Measurements from ENCODE around the gene AJAP1. TPM values are rescaled to one million over a fixed set of nuclear protein-coding genes. Genes with fewer than 3 reads are reported as not detected.

AJAP1 gene
- total RNA-seq, 1 donor from 2014 or later = 0.52 TPM

- intact Hi-C loops (cut with DNase I) = no loop called here
- H3K27ac ChIP-seq = no peak overlapping the region
- ATAC-seq = no peak
- no peak for DNase-seq
- H3K36me3 ChIP-seq = no peaks in the 10 kb centered on the region
- H3K27me3 ChIP-seq = no peaks in the 10 kb centered on the region
- no peaks in the 10 kb centered on the region for H3K4me1 ChIP-seq
- no peaks in the 10 kb centered on the region for H3K9me3 ChIP-seq
- no peak for TF ChIP-seq CTCF (IDR thresholded peaks at IDR 0.05)
- no peak overlapping the region for H3K4me3 ChIP-seq
Observed at GRCh38 chr1:4693891-4694290, 39.5 kb downstream of the AJAP1 start.

- H3K4me3 ChIP-seq = no peak overlapping the region
- H3K4me1 ChIP-seq = no peaks in the 10 kb centered on the region
- H3K9me3 ChIP-seq = no peaks in the 10 kb centered on the region
- DNase-seq = no peak
- no peaks in the 10 kb centered on the region for H3K27me3 ChIP-seq
- intact Hi-C loops (cut with DNase I) = no loop called here
- no peak for ATAC-seq
- no peak overlapping the region for H3K27ac ChIP-seq
- TF ChIP-seq CTCF (IDR thresholded peaks at IDR 0.05) = no peak
- H3K36me3 ChIP-seq = no peaks in the 10 kb centered on the region
Observed at GRCh38 chr1:4694492-4694891, 40.1 kb downstream of the AJAP1 start.

GRCh38 chr1:4695241-4695640 lies 40.8 kb downstream of the AJAP1 start:
- Histone ChIP-seq H3K36me3 (no peaks in the 10 kb centered on the region), H3K27me3 (no peaks in the 10 kb centered on the region), H3K4me1 (no peaks in the 10 kb centered on the region), H3K9me3 (no peaks in the 10 kb centered on the region), H3K27ac (no peak overlapping the region), H3K4me3 (no peak overlapping the region)
- intact Hi-C loops (cut with DNase I) = no loop called here
- no peak for TF ChIP-seq CTCF (IDR thresholded peaks at IDR 0.05)
- no peak for DNase-seq
- ATAC-seq = no peak

GRCh38 chr1:4696161-4696745 lies 41.8 kb downstream of the AJAP1 start:
- Histone ChIP-seq H3K9me3 (no peaks in the 10 kb centered on the region), H3K27me3 (no peaks in the 10 kb centered on the region), H3K27ac (no peak overlapping the region), H3K4me1 (no peaks in the 10 kb centered on the region), H3K36me3 (no peaks in the 10 kb centered on the region), H3K4me3 (no peak overlapping the region)
- no peak for TF ChIP-seq CTCF (IDR thresholded peaks at IDR 0.05)
- DNase-seq = no peak
- no peak for ATAC-seq
- intact Hi-C loops (cut with DNase I) = no loop called here

- intact Hi-C loops (cut with DNase I) = no loop called here
- DNase-seq (no peak), ATAC-seq (no peak)
- Histone ChIP-seq H3K4me3 (no peak overlapping the region), H3K4me1 (no peaks in the 10 kb centered on the region), H3K27ac (no peak overlapping the region), H3K9me3 (no peaks in the 10 kb centered on the region), H3K27me3 (no peaks in the 10 kb centered on the region), H3K36me3 (no peaks in the 10 kb centered on the region)
- TF ChIP-seq CTCF (IDR thresholded peaks at IDR 0.05) = no peak
Observed at GRCh38 chr1:4696753-4697152, 42.3 kb downstream of the AJAP1 start.

GRCh38 chr1:4697801-4698200 lies 43.4 kb downstream of the AJAP1 start:
- no peaks in the 10 kb centered on the region for H3K27me3 ChIP-seq
- intact Hi-C loops (cut with DNase I) = no loop called here
- no peak overlapping the region for H3K4me3 ChIP-seq
- no peaks in the 10 kb centered on the region for H3K36me3 ChIP-seq
- no peaks in the 10 kb centered on the region for H3K4me1 ChIP-seq
- H3K27ac ChIP-seq = no peak overlapping the region
- H3K9me3 ChIP-seq = no peaks in the 10 kb centered on the region
- ATAC-seq (no peak), DNase-seq (no peak)
- TF ChIP-seq CTCF (IDR thresholded peaks at IDR 0.05) = no peak
